ENCODE measurements around the gene QPCTL. TPM values are rescaled to one million over a fixed set of nuclear protein-coding genes. Genes with fewer than 3 reads are reported as not detected.

QPCTL gene
- total and polyA plus RNA-seq, 2 of the 13 experiments (the other 11 are each of a cell fraction or from before 2014, with no cell fraction given) = 16.0 to 19.1 TPM

GRCh38 chr19:45730368-45731288 lies 38.2 kb downstream of the QPCTL start, which contains the start of gene FBXO46 (continued):
- no peak for TF ChIP-seq ZNF180 (CRISPR knock-in tag; IDR thresholded peaks at IDR 0.05; ENCODE audit: borderline replicate concordance, low read depth)
- peak; percentile 97 for TF ChIP-seq THAP11 (CRISPR knock-in tag; IDR thresholded peaks at IDR 0.05)
- no peak for TF ChIP-seq IRX3 (CRISPR knock-in tag; IDR thresholded peaks at IDR 0.05; ENCODE audit: borderline replicate concordance, low read depth)
- no peak for TF ChIP-seq MYNN (CRISPR knock-in tag; IDR thresholded peaks at IDR 0.05; ENCODE audit: low read depth)
- TF ChIP-seq HNRNPK (IDR thresholded peaks at IDR 0.05; ENCODE audit: low read depth, low read length, poor library complexity, severe bottlenecking) = peak; percentile 98
- TF ChIP-seq ARNT2 (CRISPR knock-in tag; IDR thresholded peaks at IDR 0.05; ENCODE audit: low read depth) = peak; percentile 50; the same call in 1 of the 2 replicates
- TF ChIP-seq KMT2A (CRISPR knock-in tag; IDR thresholded peaks at IDR 0.05) = no peak
- TF ChIP-seq CSRNP2 (CRISPR knock-in tag; conservative IDR thresholded peaks at IDR 0.05; ENCODE audit: low read depth) = no peak
- no peak for TF ChIP-seq FIP1L1 (IDR thresholded peaks at IDR 0.05; ENCODE audit: borderline replicate concordance, insufficient read depth, low read depth, low read length)
- no peak for TF ChIP-seq DPF2 (CRISPR knock-in tag; IDR thresholded peaks at IDR 0.05; ENCODE audit: borderline replicate concordance, low read depth)
- TF ChIP-seq NRL (CRISPR knock-in tag; IDR thresholded peaks at IDR 0.05; ENCODE audit: borderline replicate concordance) = no peak
- TF ChIP-seq RCOR2 (CRISPR knock-in tag; IDR thresholded peaks at IDR 0.05) = no peak
- TF ChIP-seq SCMH1 (CRISPR knock-in tag; IDR thresholded peaks at IDR 0.05; ENCODE audit: borderline replicate concordance) = no peak
- no peak for TF ChIP-seq TAF15 (IDR thresholded peaks at IDR 0.05; ENCODE audit: low read depth, low read length, poor library complexity, severe bottlenecking)
- TF ChIP-seq LRRFIP1 (CRISPR knock-in tag; conservative IDR thresholded peaks at IDR 0.05) = no peak
- TF ChIP-seq MATR3 (CRISPR knock-in tag; IDR thresholded peaks at IDR 0.05) = no peak
- TF ChIP-seq SNRNP70 (IDR thresholded peaks at IDR 0.05; ENCODE audit: low read depth, low read length) = no peak
- TF ChIP-seq IRF9 (CRISPR knock-in tag; IDR thresholded peaks at IDR 0.05; ENCODE audit: borderline replicate concordance) = no peak
- no peak for TF ChIP-seq DNMT3B (CRISPR knock-in tag; conservative IDR thresholded peaks at IDR 0.05)
- TF ChIP-seq ZNF264 (CRISPR knock-in tag; IDR thresholded peaks at IDR 0.05) = 0 out of 2 replicates have a peak, but pooled peaks have one; percentile 29
- no peak for TF ChIP-seq ZNF790 (CRISPR knock-in tag; IDR thresholded peaks at IDR 0.05; ENCODE audit: borderline replicate concordance)
- TF ChIP-seq KLF11 (CRISPR knock-in tag; IDR thresholded peaks at IDR 0.05) = no peak
- peak; percentile 51; the same call in 1 of the 2 replicates for TF ChIP-seq ETV5 (CRISPR knock-in tag; IDR thresholded peaks at IDR 0.05; ENCODE audit: borderline replicate concordance)
